ENCODE measurements around the gene S100A14. TPM values are rescaled to one million over a fixed set of nuclear protein-coding genes. Genes with fewer than 3 reads are reported as not detected.
A peak's percentile ranks its signal among the peaks of the same experiment; 100 is the strongest.

S100A14 gene
- total and polyA plus RNA-seq, 2 of the 13 experiments (the other 11 are each of a cell fraction or from before 2014, with no cell fraction given) = 1.4 to 7.7 TPM

GRCh38 chr1:153608742-153609584 is 7.2 kb downstream of the S100A14 start (continued):
- TF ChIP-seq GLMP (CRISPR knock-in tag; IDR thresholded peaks at IDR 0.05; ENCODE audit: borderline replicate concordance) (no peak), PHF5A (CRISPR knock-in tag; IDR thresholded peaks at IDR 0.05; ENCODE audit: low read depth, unreplicated experiment) (no peak), KIAA2018 (CRISPR knock-in tag; IDR thresholded peaks at IDR 0.05; ENCODE audit: borderline replicate concordance) (no peak), MYPOP (CRISPR knock-in tag; IDR thresholded peaks at IDR 0.05) (peak; percentile 75; the same call in 1 of the 2 replicates), CENPT (CRISPR knock-in tag; IDR thresholded peaks at IDR 0.05; ENCODE audit: low read depth) (no peak), ZNF343 (CRISPR knock-in tag; IDR thresholded peaks at IDR 0.05) (no peak), ZNF556 (CRISPR knock-in tag; IDR thresholded peaks at IDR 0.05; ENCODE audit: borderline replicate concordance) (peak; percentile 69), ZNF253 (CRISPR knock-in tag; IDR thresholded peaks at IDR 0.05; ENCODE audit: borderline replicate concordance) (0 out of 2 replicates have a peak, but pooled peaks have one; percentile 7), KMT2A (CRISPR knock-in tag; IDR thresholded peaks at IDR 0.05) (no peak), ETV5 (CRISPR knock-in tag; IDR thresholded peaks at IDR 0.05; ENCODE audit: borderline replicate concordance) (peak; percentile 82), RFX3 (CRISPR knock-in tag; IDR thresholded peaks at IDR 0.05) (no peak), ZNF33B (CRISPR knock-in tag; IDR thresholded peaks at IDR 0.05) (no peak), ZFP90 (CRISPR knock-in tag; IDR thresholded peaks at IDR 0.05; ENCODE audit: borderline replicate concordance) (no peak), RAD51 (IDR thresholded peaks at IDR 0.05; ENCODE audit: borderline replicate concordance) (no peak)
- TF ChIP-seq, protein P1, sequence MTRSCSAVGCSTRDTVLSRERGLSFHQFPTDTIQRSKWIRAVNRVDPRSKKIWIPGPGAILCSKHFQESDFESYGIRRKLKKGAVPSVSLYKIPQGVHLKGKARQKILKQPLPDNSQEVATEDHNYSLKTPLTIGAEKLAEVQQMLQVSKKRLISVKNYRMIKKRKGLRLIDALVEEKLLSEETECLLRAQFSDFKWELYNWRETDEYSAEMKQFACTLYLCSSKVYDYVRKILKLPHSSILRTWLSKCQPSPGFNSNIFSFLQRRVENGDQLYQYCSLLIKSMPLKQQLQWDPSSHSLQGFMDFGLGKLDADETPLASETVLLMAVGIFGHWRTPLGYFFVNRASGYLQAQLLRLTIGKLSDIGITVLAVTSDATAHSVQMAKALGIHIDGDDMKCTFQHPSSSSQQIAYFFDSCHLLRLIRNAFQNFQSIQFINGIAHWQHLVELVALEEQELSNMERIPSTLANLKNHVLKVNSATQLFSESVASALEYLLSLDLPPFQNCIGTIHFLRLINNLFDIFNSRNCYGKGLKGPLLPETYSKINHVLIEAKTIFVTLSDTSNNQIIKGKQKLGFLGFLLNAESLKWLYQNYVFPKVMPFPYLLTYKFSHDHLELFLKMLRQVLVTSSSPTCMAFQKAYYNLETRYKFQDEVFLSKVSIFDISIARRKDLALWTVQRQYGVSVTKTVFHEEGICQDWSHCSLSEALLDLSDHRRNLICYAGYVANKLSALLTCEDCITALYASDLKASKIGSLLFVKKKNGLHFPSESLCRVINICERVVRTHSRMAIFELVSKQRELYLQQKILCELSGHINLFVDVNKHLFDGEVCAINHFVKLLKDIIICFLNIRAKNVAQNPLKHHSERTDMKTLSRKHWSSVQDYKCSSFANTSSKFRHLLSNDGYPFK (CRISPR knock-in tag; IDR thresholded peaks at IDR 0.05; ENCODE audit: borderline replicate concordance) = no peak; the same call in 1 of the 2 replicates

All from HepG2 (cell line).